GM19035 (cell line): ENCODE measurements around the gene CACNA2D2.

Experiments
- ATAC-seq: cut with Tn5 transposase; IDR thresholded peaks from one replicate; pipeline ENCODE4 v1.9.1; 2021; ENCODE audit not compliant: unreplicated experiment

Gene CACNA2D2

GRCh38 chr3:50433954-50434353 is 69.5 kb downstream of the CACNA2D2 start:
- no peak for ATAC-seq

- ATAC-seq: no peak
These were observed 72.4 kb downstream of the CACNA2D2 start for GRCh38 chr3:50430950-50431435.

- ATAC-seq: no peak
These were observed 73.2 kb downstream of the CACNA2D2 start for GRCh38 chr3:50430191-50430590.

- ATAC-seq: no peak
These were observed 75.3 kb downstream of the CACNA2D2 start for GRCh38 chr3:50428007-50428633.

GRCh38 chr3:50427217-50427616 is 76.2 kb downstream of the CACNA2D2 start:
- no peak for ATAC-seq

- ATAC-seq: no peak
These were observed 77.5 kb downstream of the CACNA2D2 start for GRCh38 chr3:50425911-50426310.

GRCh38 chr3:50423543-50423942 is 79.9 kb downstream of the CACNA2D2 start:
- no peak for ATAC-seq

GRCh38 chr3:50422153-50422552 is 81.3 kb downstream of the CACNA2D2 start:
- ATAC-seq: no peak

- ATAC-seq: no peak
These were observed 83.7 kb downstream of the CACNA2D2 start for GRCh38 chr3:50419595-50420370.

- ATAC-seq: no peak
These were observed 84.6 kb downstream of the CACNA2D2 start for GRCh38 chr3:50418850-50419249.

- no peak for ATAC-seq
These were observed 85.8 kb downstream of the CACNA2D2 start for GRCh38 chr3:50417637-50418033.

- no peak for ATAC-seq
These were observed 86.4 kb downstream of the CACNA2D2 start for GRCh38 chr3:50416736-50417636.

GRCh38 chr3:50415816-50416215 is 87.6 kb downstream of the CACNA2D2 start:
- no peak for ATAC-seq

- no peak for ATAC-seq
These were observed 88.4 kb downstream of the CACNA2D2 start for GRCh38 chr3:50415061-50415460.

- no peak for ATAC-seq
These were observed 88.8 kb downstream of the CACNA2D2 start for GRCh38 chr3:50414616-50415015.

- ATAC-seq: no peak
These were observed 91.1 kb downstream of the CACNA2D2 start for GRCh38 chr3:50412231-50412754.

- no peak for ATAC-seq
These were observed 92.2 kb downstream of the CACNA2D2 start for GRCh38 chr3:50411229-50411628.

GRCh38 chr3:50410608-50411139 is 92.8 kb downstream of the CACNA2D2 start:
- no peak for ATAC-seq

GRCh38 chr3:50410185-50410584 is 93.2 kb downstream of the CACNA2D2 start:
- no peak for ATAC-seq

- ATAC-seq: no peak
These were observed 94.9 kb downstream of the CACNA2D2 start for GRCh38 chr3:50408443-50408944.

GRCh38 chr3:50406487-50406886 is 96.9 kb downstream of the CACNA2D2 start:
- no peak for ATAC-seq
